ENCODE measurements around the gene SPACA7. TPM values are rescaled to one million over a fixed set of nuclear protein-coding genes. Genes with fewer than 3 reads are reported as not detected.

Gene SPACA7
- total RNA-seq, 1 experiment from 2014 or later, result not detected

GRCh38 chr13:112475889-112476288 is 99.7 kb downstream of the SPACA7 start:
- no peaks in the 10 kb centered on the region for H3K36me3 ChIP-seq (ENCODE audit: control insufficient read depth in 1 of 2, insufficient read depth in 2 of 2, low read length in 2 of 2)
- no peaks in the 10 kb centered on the region for H4K20me1 ChIP-seq (ENCODE audit: insufficient read depth)
- H3K9me2 ChIP-seq (ENCODE audit: insufficient read depth), result no peaks in the 10 kb centered on the region
- no peaks in the 10 kb centered on the region for H3K27me3 ChIP-seq (ENCODE audit: insufficient read depth, low read length)
- H3K4me3 ChIP-seq (replicated peaks in 1 of 2; ENCODE audit: low read depth in 1 of 2, low read length in 2 of 2), result no peak overlapping the region
- ChIA-PET RAD21 (ENCODE audit: low non-redundant PET in 1 of 2, low total read pairs in 2 of 2, uncharacterized antibody in 2 of 2, unreplicated experiment in 2 of 2) (no interaction called here), POLR2A (no interaction called here), CTCF (no interaction called here)
- intact Hi-C loops (cut with micrococcal nuclease), result no loop called here
- no TSS peak for BruUV-seq (replicated peaks)
- H3K4me1 ChIP-seq (ENCODE audit: control insufficient read depth in 1 of 2, insufficient read depth in 2 of 2, low read length in 2 of 2), result no peaks in the 10 kb centered on the region
- H3K9me3 ChIP-seq (ENCODE audit: control insufficient read depth in 1 of 2, insufficient read depth in 1 of 2, low read depth in 1 of 2, low read length in 2 of 2), result no peaks in the 10 kb centered on the region
- ATAC-seq (no peak), DNase-seq (ENCODE audit: low read depth, low spot score) (no peak)
- no peak overlapping the region for H3K4me2 ChIP-seq (ENCODE audit: low read length)
- no peaks in the 10 kb centered on the region for H3K79me2 ChIP-seq (ENCODE audit: insufficient read depth, low read length)
- no peak overlapping the region for H3K27ac ChIP-seq (ENCODE audit: low read depth, low read length)
- no peak overlapping the region for H2AFZ ChIP-seq (ENCODE audit: low read depth, low read length, poor library complexity, severe bottlenecking)
- TF ChIP-seq REST (IDR thresholded peaks at IDR 0.05; ENCODE audit: low read depth) (no peak), RAD21 (IDR thresholded peaks at IDR 0.05; ENCODE audit: low read depth) (no peak), ELF1 (IDR thresholded peaks at IDR 0.05; ENCODE audit: borderline replicate concordance, low read depth) (no peak), CEBPB (IDR thresholded peaks at IDR 0.05; ENCODE audit: low read depth) (no peak), TCF7L2 (IDR thresholded peaks at IDR 0.05; ENCODE audit: borderline replicate concordance, extremely low read depth, insufficient read depth, insufficient read length) (no peak), YY1 (IDR thresholded peaks at IDR 0.05; ENCODE audit: extremely low read depth, insufficient replicate concordance, low read depth, low read length) (no peak), ATF3 (IDR thresholded peaks at IDR 0.05) (no peak), SIN3A (IDR thresholded peaks at IDR 0.05; ENCODE audit: low read depth) (no peak), CBX3 (IDR thresholded peaks at IDR 0.05; ENCODE audit: low read depth) (no peak), ZBTB33 (IDR thresholded peaks at IDR 0.05; ENCODE audit: extremely low read depth, insufficient replicate concordance, low read length) (no peak), MAX (IDR thresholded peaks at IDR 0.05) (no peak)
- no peak overlapping the region for H3K9ac ChIP-seq (ENCODE audit: low read length)

Data from HCT116 (cell line).